Activated CD8-positive, alpha-beta memory T cell treated with anti-CD3 and anti-CD28 coated beads, Interleukin-2, amount 50 U/mL, for 1 hour (primary cell): ENCODE data around the gene MFSD11.
"Not testable (repeated sequence)": the region's sequence is repeated elsewhere in the genome, so short reads cannot be mapped to it uniquely, and the experiment has no call there.

Source experiments
- DNase-seq: peaks from one replicate; pipeline ENCODE4 v3.0.0-alpha.2; 2020; ENCODE audit errors: extremely low read depth

The MFSD11 gene

DNA sequence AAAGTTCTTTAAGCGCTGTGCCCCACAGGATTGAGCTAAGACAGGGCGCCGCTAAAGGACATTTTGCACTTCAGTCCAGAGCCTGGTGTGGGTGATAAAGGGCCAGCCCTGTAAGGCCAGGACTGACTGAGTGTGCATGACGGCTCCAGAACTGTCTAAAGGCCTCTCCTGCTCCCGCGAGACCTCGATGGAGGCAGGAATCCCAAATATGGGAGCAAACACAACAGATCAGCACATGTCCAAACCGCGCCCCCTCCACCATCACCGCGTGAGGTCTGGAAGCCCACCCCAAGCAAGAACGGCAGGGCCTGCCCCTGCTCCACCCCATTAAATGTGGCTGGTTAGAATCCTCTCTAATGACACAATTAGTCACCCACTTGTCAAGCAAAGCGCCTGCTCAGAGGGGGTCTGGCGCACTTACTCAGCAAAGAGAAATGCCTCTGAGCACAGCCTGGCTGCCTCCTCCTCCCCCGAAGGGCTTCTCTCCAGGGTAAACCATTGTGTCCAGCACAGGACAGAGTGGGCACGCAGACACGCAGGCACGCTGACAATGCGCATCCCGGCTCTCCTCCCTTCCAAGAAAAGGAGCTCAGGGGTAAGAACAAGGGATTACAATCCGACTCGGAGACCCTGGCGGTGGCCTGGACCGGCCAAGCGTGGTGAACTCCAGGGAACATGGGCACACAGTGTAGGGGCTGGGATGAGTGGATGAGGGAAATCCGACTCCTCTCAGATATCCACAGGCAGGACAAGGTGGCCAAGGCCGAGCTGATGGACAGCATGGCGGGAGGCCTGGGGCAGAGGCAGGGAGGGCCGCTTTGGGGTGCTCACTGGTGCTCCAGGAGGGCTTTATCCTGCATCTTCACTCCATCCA, 28.6 kb upstream of the MFSD11 start:
- no peak for DNase-seq

DNA sequence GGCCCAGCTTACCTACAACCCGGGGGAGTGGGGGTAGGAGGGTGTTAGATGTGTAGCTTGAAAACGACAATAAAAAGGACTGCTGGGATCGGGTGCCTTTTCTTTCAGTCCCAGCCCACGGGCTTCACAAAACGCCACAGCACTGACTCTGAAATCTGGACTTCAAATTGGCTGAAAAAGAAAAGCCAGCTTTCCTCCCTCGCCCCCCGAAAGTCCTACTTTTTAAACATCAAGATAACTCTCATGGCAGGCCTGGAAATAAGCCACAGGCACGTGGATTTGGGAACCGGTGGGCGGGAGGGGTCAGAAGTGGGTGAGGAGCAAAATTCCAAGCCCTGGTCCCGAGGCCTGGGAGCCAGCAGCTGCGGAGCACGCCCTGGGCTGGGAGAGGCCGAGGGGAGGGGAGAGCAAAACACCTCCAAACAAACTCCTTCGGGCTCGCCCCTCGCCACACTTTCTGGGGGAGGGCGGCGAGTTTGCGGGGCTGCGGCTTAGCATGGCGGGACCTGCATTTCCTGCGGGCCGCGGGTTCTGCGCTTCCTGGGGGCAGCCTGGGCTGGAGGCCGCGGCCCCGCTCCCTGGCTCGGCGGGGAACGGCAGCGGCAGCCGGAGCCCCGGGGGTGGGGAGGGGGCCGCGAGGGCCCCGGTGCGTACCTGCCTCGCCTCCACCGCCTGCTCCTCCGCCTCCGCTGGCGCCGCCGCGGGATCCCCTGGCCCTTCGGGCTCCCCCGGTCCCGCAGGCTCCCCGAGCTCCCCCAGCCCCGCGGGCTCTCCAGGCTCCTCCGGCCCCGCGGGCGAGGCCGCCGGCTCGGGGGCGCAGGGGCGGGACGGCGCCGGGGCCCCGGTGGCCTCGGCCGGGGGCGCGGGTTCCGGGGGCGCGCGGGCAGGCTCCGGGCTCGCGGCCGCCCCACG, 27.7 kb upstream of the MFSD11 start:
- not testable (repeated sequence) for DNase-seq

DNA sequence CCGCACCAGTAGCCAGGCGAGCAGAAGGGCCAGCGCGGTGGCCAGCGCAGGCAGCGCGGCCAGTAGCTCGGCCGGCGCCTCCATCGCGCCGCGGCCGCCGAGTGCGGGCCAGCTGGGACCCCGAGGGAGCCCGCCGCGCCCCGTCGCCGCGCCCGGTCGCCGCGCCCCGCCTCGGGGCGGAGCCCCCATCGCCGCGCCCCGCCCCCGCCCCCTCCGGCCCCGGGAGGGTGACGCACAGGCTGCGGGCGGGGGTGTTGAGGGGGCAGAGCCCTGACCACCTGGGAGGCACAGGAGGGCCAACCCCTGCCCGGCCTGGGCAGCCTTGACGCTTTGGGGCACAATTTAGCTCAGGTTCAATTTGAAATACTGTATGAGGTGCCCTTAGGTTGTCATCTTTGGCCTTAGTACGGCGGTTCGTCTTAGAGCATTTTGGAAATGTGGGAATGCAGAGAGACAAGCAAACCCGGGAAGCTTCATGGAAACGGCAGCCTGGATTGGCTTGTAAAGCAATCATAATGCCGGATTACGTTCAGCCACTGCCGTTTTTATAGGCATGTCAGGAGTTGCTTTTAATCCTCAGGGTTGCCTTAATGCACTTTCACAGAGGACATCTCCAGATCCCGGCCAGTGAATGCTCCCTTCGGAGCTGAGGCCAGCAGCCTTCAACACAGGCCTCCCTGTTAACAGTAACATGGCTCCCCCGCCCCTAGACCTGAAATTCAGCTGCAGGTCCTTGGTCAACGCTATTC, 26.9 kb upstream of the MFSD11 start, which contains the start of gene MXRA7:
MXRA7 (minus strand) TSS at position 103 of the 749 bp plus-strand sequence; CDS start at position 84, 19 bp downstream.
- no peak for DNase-seq

DNA sequence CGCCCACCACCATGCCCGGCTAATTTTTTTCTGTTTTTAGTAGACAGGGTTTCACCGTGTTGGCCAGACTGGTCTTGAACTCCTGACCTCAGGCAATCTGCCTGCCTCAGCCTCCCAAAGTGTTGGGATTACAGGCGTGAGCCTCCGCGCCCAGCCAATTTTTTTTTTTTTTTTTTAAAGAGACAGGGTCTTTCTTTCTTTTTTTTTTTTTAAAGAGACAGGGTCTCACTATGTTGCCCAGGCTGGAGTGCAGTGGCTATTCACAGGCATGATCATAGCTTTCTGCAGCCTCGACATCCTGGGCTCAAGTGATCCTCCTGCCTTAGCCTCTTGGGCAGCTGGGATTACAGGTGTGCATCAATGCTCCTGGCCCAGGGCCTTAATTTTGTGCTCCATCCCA, 25.6 kb upstream of the MFSD11 start:
- DNase-seq = not testable (repeated sequence)

DNA sequence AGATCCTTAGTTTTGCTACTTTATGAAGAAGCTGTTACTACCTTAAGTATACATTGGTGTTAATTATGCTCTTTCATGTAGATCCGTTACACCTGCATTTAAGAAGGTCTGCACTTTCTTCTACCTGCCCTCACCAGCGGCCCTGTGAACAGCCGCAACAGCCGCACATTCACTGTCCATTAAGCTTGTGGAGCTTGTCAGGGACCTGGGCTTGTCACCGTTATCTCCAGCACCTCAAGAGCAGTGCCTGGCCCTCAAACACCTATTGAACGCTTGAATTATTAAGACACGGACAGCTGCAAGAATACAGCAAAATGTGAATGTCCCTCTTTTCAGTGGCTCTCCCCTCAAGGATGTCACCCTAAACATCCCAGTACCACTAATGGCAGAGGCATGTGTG, 24.2 kb upstream of the MFSD11 start:
- DNase-seq = no peak

DNA sequence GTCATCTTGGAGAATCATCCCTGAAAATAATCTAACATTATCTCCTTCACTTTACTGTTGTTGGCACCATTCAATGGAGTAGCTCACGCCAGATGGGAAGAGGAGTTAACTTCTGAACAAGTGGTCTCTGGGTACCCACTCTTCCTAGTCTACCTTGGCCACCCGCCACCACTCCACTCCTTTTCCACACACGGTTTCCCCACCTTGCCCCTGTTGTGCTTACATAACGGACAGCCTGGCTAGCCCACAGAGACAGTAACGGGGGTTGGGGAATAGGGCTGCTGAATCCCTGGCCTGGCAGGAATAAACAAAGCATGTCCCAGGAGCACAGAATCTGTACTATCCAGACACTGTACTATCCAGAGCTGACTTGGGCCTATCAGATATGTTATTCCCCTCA, 23.6 kb upstream of the MFSD11 start:
- DNase-seq = no peak

DNA sequence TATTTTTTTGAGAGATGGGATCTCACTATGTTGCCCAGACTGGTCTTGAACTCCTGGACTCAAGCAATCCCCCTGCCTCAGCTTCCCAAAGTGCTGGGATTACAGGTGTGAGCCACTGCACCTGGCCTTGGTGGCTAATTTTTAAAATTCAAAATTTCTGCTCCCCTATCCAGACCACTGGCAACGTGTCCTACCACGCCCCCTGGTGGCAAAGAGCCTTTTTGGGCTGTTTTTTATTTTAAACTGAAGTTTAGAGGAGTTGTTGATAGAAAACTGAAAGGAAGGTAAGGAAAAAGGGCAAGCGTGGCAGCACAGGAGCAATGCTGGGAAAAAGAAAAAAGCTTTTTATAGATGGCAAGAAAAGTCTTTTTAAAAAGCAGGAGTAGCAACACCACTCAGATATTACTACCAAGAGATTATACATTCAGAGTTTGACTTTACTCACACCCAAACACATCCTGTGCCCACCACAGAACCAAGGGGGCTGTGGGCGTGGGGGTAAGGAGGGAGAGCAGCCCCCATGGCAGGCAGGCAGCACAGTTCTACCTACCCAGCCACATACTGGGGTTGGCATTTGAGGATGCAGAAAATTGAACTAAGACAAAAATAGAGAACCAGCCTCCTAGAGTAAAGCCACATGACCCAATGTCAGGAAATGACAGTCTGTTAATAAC, 23.0 kb upstream of the MFSD11 start:
- DNase-seq = peak; percentile 45

DNA sequence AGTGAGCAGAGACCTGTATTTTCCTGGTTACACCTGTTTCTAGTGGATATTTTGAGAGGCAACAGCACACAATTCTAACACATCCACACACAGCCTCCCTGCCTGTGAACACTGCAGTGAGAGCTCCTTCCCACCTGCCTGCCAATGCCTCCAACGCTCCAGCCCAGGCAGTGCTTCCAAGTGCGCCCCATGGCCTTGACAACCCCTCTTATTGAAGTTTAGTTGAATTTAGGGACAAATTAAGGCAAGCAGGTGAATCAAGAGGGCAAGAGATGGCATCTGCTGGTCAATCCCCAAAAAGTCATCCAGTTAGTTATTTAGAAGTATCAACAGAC, 22.5 kb upstream of the MFSD11 start:
- DNase-seq = no peak

DNA sequence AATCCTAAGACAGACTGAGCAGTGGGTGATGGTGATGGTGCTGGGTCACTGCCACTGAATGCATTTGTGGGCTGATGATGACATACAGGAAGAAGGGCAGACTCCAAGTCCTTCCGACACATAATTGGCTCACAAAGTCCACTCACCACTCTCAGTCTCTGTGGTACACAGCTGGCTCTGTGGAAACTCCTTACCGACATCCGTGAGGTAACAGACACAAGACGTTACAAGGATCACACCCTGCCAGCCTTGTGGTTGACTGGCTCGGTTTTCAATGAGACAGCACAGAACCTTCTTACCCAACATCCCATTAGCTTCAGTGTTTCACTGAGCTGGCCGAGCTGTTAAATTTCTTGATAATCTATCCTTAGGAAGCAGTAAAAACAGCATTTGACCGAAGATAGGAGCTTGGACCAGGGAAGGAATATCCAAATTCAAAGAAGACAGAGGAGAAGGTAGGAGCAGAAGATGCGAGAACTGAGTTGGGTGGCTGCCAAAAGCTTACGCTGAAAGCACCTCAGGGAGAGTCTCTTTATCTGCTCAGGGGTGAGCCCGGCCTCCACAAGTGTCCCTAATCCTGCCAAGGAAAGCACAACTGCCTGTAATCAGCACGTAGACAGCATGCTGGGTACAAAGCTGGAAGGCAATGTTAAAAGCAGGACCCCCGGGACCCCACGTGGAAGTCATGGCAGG, 21.6 kb upstream of the MFSD11 start:
- DNase-seq = peak; percentile 81

DNA sequence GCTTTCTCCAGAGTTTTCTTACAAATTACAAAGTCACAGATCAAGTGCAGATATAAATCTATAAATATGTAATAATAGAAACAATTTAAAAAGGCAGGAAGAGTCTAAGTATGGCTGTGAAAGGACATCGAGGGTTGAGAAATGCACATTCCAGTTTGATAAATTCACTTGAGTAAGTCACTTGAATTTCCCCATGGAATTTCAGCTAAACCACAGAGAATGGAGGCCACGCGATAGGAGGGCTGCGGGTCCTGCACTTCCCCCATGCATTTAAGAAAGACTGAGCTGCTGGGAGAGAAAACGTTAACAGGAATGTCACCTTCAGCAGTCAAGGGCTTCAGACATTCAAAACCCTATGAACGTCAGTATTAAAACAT, 21.1 kb upstream of the MFSD11 start:
- no peak for DNase-seq

DNA sequence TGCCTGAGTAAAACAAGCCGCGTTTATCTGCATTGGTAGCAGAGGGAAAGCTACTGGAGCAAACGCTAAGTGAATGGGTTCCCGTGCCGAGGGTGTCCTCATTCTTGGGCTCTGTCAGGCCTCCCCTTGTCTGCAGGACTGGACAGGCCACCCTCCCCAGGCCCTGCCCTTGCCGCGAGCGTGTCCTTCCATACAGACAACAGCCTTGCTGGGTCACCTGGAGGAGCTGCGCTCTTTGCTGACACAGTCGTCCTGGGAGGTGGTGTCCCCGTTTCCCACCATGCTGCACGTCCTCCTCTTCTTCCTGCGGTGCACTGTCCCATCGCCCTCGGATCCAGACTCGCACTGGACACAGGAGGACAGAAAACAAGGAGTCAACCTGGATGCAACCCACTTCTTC, 19.4 kb upstream of the MFSD11 start:
- no peak for DNase-seq

DNA sequence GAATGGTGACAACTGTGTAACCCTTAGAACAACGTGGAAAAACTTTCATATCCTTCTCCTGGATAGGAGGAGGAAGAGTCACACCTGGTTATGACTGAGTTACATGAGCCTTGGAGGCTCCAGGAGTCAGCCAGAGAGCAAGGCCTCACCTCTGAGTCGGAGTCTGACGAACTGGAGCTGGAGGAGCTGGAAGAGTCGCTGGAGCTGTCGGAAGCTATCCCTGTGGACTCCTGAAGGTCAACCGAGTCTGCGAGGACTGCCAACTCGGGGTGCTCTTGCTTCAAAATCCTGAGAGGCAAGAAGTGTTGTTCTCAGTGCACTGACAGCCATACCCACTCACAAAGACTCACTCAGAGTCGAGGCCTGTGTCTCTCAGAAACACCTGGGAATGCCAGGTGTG, 17.7 kb upstream of the MFSD11 start:
- DNase-seq = no peak

DNA sequence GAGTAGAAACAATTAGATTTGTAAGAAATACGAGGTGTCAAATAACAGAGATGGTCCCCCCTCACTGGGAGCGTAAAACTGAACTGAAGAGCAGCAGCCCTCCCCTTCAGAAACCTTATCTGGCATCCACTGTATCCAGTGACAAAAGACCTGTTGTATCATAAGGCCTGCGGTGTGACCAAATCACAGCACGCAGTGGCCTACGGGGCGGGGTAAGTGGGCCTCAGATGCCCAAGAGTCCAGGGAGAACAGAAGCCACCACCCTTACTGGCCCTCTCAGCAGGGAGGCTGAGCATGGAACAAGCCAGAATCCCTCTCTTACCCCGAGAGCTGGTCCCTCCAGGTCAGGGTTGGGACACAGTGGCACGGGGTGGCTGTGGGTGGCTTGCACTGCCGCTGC, 17.0 kb upstream of the MFSD11 start:
- no peak for DNase-seq

DNA sequence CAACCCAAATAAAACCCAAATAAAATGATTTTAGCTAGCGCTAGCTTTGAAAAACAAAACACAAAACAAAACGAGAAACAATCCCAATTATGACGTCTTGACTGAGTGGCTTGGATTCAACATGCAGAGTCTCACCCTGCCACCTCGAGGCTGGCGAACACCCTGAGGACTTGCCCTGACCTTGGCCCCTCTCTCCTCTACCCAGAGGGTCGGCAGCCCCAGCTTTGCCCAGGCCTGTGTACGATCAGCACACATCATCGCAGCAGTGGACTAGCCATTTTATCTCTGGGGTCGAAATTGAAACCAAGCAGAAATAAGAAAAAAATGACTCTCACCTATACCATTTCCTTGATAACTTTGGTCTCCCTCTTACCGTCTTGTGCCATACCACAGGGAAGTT, 16.5 kb upstream of the MFSD11 start:
- DNase-seq = no peak

DNA sequence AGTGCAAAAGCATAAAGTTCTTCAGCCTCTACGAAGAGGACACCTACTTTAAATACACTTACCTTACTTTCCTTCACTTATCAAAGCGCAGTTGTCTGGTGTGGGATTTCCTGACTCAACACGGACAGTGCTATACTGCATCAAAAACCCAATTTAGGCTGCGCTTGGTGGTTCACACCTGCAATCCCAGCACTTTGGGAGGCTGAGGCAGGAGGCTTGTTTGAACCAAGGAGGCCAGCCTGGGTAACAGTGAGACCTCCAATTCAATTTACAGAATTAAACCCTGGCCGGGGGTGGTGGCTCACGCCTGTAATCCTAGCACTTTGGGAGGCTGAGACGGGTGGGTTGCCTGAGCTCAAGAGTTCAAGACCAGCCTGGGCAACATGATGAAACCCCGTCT, 15.6 kb upstream of the MFSD11 start:
- no peak for DNase-seq

DNA sequence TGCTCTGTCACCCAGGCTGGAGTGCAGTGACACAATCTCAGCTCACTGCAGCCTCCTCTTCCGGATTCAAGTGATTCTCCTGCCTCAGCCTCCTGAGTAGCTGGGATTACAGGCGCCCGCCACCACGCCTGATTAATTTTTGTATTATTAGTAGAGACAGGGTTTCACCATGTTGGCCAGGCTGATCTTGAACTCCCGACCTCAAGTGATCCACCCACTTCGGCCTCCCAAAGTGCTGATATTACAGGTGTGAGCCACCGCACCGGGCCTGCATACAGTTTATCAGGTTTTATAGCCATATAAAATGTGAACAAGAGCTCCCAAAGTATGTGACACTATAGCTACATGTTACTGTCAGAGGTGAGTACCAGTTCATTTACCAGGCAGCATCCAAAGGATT, 14.9 kb upstream of the MFSD11 start:
- DNase-seq = not testable (repeated sequence)

DNA sequence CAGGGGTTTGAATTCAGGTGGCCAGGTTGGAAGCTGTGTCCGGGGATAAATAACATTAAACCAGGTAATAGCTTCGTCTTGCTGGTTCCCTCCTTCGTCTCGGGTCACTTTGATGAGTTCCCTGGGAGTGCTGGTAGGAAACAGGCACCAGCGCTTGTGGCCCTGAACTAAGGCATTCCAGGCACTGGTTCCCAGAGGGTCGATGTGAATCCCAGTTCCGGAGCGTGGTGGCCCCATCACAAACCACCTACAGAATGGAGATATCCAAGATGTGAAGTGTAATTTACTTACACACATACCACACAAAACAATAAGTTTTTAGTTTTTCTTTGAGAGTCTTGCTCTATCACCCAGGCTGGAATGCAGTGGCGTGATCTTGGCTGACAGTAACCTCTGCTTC, 14.1 kb upstream of the MFSD11 start:
- no peak for DNase-seq

DNA sequence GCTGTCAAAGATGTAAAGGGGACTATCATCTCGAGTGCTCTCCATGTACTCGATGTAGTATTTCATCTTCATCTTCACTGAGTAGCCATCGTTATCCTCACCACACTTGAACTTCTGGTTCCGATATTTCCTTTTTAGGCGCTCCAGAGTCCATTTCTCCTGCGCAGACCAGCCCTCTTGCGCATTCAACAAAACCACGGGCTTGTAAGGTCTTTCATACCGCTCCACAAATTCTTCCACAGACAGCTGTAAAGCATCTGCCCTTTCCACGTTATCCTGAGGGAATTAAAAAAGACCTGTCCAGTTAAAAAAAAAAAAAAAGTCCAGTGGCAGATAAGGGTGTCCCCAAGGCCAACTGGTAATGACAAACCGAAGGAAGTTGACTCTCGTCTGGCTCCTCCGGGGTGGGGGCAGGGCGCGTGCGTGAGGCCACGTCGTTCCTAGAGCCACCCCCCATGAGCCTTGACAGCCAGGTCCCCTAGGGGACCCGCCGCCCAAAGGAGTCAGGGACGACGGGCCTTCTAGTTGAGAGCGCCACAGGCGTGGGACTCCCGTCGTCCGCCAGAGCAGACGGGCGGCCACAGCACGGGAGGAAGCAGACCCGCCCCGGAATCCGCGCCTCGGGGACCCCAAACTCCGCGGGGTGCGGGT, 12.2 kb upstream of the MFSD11 start:
- DNase-seq = peak; percentile 32

DNA sequence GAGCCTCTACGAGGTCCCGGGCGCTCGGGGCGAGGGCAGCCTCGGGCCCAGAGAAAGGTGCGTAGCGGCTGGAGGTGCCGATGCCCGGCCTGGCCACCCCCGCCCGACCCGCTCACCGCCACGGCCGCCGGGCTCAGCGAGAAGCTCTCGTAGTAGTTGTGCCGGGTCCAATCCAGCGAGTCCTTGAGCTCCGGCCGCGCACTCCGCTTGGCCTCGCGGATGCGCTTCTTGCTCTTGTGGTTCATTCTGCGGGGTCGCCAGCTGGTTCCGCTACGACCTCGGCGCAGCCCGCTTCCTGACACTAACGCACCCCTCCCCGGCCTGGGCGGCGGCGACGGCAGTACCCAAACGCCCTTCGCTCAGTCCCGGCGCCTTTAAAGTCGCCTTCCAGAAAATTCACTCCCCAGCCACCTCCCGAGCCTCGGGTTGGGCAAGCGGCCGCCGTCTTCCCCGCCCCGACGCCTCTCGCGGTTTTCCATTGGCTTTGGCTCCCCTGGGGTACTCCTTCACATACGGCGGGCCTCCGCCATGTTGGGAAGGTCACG, 11.6 kb upstream of the MFSD11 start, which contains the start of gene JMJD6:
JMJD6 (minus strand) TSS at position 376 of the 545 bp plus-strand sequence; CDS start at position 245, 131 bp downstream.
- DNase-seq = peak; percentile 93
